A549 (cell line): Measurements from ENCODE around the gene SMCO4. TPM values are rescaled to one million over a fixed set of nuclear protein-coding genes. Genes with fewer than 3 reads are reported as not detected.

Source experiments
- ATAC-seq, 2 experiments: fragments of 200-7000 bp in 1 of 2; fragments of >200 bp in 1 of 2; cut with Nextera tagmentation in 1 of 2; cut with Tn5 transposase in 1 of 2; 3 replicates each; pipeline versions ENCODE4 v1.8.0 to v1.9.1; 2018 to 2020; ENCODE audit warnings: mild to moderate bottlenecking in 1 of 2, moderate library complexity in 1 of 2
- CTCF ChIA-PET: fragments of 300-600 bp; sonication (Branson Sonifier 250); formaldehyde crosslinking; extraction: SDS; loops from one replicate; lab custom pipeline; 2021; ENCODE audit warnings: antibody characterized with exemption, inconsistent platforms; lab: Yijun Ruan, JAX
- POLR2A ChIA-PET: fragments of 350-600 bp; formaldehyde crosslinking; extraction: SDS; loops from one replicate; lab custom pipeline; 2021; ENCODE audit warnings: antibody characterized with exemption, inconsistent platforms; lab: Yijun Ruan, JAX
- DNase-seq, 2 experiments: peaks; one replicate each; pipeline versions ENCODE4 v3.0.0 to v3.0.0-alpha.2; 2011 to 2016; ENCODE audit warnings: low read depth in 1 of 2, low spot score in 1 of 2
- FAIRE-seq: peaks from 2 replicates; lab custom pipeline; 2011; peaks lifted over from hg19 to GRCh38; lab: Jason Lieb, UNC
- H3K27ac ChIP-seq, 2 experiments: fragments of >200 bp; sonication (Bioruptor Twin); formaldehyde crosslinking; 3 replicates each; pipeline ENCODE4 v1.5.1; 2016 to 2017
- H3K4me1 ChIP-seq: fragments of >200 bp; sonication (Bioruptor Twin); formaldehyde crosslinking; 3 replicates; pipeline ENCODE4 v1.6.1; 2016
- H3K4me2 ChIP-seq: fragments of >200 bp; sonication (Bioruptor Twin); formaldehyde crosslinking; 3 replicates; pipeline ENCODE4 v1.6.1; 2016
- H3K4me3 ChIP-seq: fragments of >200 bp; sonication (Bioruptor Twin); formaldehyde crosslinking; 3 replicates; pipeline ENCODE4 v1.5.1; 2016
- H3K9me3 ChIP-seq: fragments of >200 bp; sonication (Bioruptor Twin); formaldehyde crosslinking; 3 replicates; pipeline ENCODE4 v1.6.1; 2016
- BCL3 ChIP-seq: fragments of >200 bp; sonication (Bioruptor Twin); formaldehyde crosslinking; IDR thresholded peaks from 3 replicates; pipeline ENCODE4 v1.6.1; 2016
- CBX2 ChIP-seq: fragments of 200-600 bp; sonication (generic); IDR thresholded peaks from 2 replicates; pipeline ENCODE4 v1.6.1; 2016; ENCODE audit warnings: low read depth, mild to moderate bottlenecking, borderline replicate concordance
- CBX8 ChIP-seq: fragments of 200-600 bp; sonication (generic); IDR thresholded peaks from 2 replicates; pipeline ENCODE4 v1.6.1; 2016
- CEBPB ChIP-seq, 2 experiments: fragments of >200 bp in 1 of 2; sonication (Bioruptor Twin) in 1 of 2; formaldehyde crosslinking in 1 of 2; IDR thresholded peaks; 2 replicates each; pipeline ENCODE4 v1.6.1; 2012 to 2016
- CHD2 ChIP-seq: fragments of 150-350 bp; IDR thresholded peaks from 2 replicates; pipeline ENCODE4 v1.6.1; 2014; ENCODE audit warnings: low read length; ENCODE audit not compliant: partially characterized antibody
- CHD4 ChIP-seq: fragments of 200-600 bp; sonication (generic); IDR thresholded peaks from 2 replicates; pipeline ENCODE4 v1.6.1; 2016; ENCODE audit warnings: antibody characterized with exemption, mild to moderate bottlenecking, borderline replicate concordance
- EHF ChIP-seq: fragments of 250-450 bp; sonication (Bioruptor Pico); IDR thresholded peaks from 2 replicates; pipeline ENCODE4 v1.5.0; 2020; ENCODE audit warnings: mild to moderate bottlenecking
- EHMT2 ChIP-seq: fragments of 200-600 bp; sonication (generic); IDR thresholded peaks from 2 replicates; pipeline ENCODE4 v1.6.1; 2016; ENCODE audit warnings: antibody characterized with exemption, low read depth, mild to moderate bottlenecking, moderate library complexity
- EP300 ChIP-seq, 2 experiments: fragments of >200 bp; sonication (Bioruptor Twin); formaldehyde crosslinking; IDR thresholded peaks; 2 replicates in 1 of 2; 3 replicates in 1 of 2; pipeline ENCODE4 v1.6.1; 2016 to 2017
- FOSB ChIP-seq: fragments of 250-450 bp; sonication (Bioruptor Pico); IDR thresholded peaks from 2 replicates; pipeline ENCODE4 v1.5.0; 2020; ENCODE audit warnings: mild to moderate bottlenecking, moderate library complexity
- GATA3 ChIP-seq: IDR thresholded peaks from 2 replicates; pipeline ENCODE4 v1.6.1; 2012; ENCODE audit warnings: borderline replicate concordance
- HEYL ChIP-seq: fragments of 250-450 bp; sonication (Bioruptor Pico); IDR thresholded peaks from 2 replicates; pipeline ENCODE4 v1.8.0; 2021; ENCODE audit warnings: mild to moderate bottlenecking, moderate library complexity
- HMGXB4 ChIP-seq: fragments of 250-450 bp; sonication (Bioruptor Pico); IDR thresholded peaks from 2 replicates; pipeline ENCODE4 v1.5.0; 2021; ENCODE audit warnings: mild to moderate bottlenecking, moderate library complexity, borderline replicate concordance
- HOXB5 ChIP-seq: fragments of 250-450 bp; sonication (Bioruptor Pico); IDR thresholded peaks from 2 replicates; pipeline ENCODE4 v1.5.0; 2020; ENCODE audit warnings: mild to moderate bottlenecking, moderate library complexity
- JUN ChIP-seq, 2 experiments: fragments of >200 bp; sonication (Bioruptor Twin); formaldehyde crosslinking; IDR thresholded peaks; 2 replicates in 1 of 2; 3 replicates in 1 of 2; pipeline ENCODE4 v1.6.1; 2016 to 2017
- JUNB ChIP-seq: fragments of >200 bp; sonication (Bioruptor Twin); formaldehyde crosslinking; IDR thresholded peaks from 2 replicates; pipeline ENCODE4 v1.6.1; 2016
- KDM5A ChIP-seq: fragments of 200-600 bp; sonication (generic); IDR thresholded peaks from 2 replicates; pipeline ENCODE4 v1.6.1; 2016; ENCODE audit warnings: antibody characterized with exemption, mild to moderate bottlenecking
- NPAS2 ChIP-seq: fragments of 250-450 bp; sonication (Bioruptor Pico); IDR thresholded peaks from 2 replicates; pipeline ENCODE4 v1.8.0; 2022; ENCODE audit warnings: mild to moderate bottlenecking, moderate library complexity, borderline replicate concordance
- NR3C1 ChIP-seq: fragments of >200 bp; sonication (Bioruptor Twin); formaldehyde crosslinking; IDR thresholded peaks from 3 replicates; pipeline ENCODE4 v1.6.1; 2017
- PHF8 ChIP-seq: fragments of 200-600 bp; sonication (generic); IDR thresholded peaks from 2 replicates; pipeline ENCODE4 v1.6.1; 2016; ENCODE audit warnings: low read depth, mild to moderate bottlenecking, antibody characterized with exemption, moderate library complexity, borderline replicate concordance
- POLR2A ChIP-seq: IDR thresholded peaks from 2 replicates; pipeline ENCODE4 v1.6.1; 2012; ENCODE audit warnings: mild to moderate bottlenecking, low read length
- RARB ChIP-seq: fragments of 250-450 bp; sonication (Bioruptor Pico); IDR thresholded peaks from 2 replicates; pipeline ENCODE4 v1.8.0; 2021; ENCODE audit warnings: mild to moderate bottlenecking, moderate library complexity
- RCOR1 ChIP-seq: fragments of 150-350 bp; IDR thresholded peaks from 2 replicates; pipeline ENCODE4 v1.6.1; 2014; ENCODE audit warnings: antibody characterized with exemption, low read length, low read depth
- RFX5 ChIP-seq: fragments of 450-650 bp; IDR thresholded peaks from 2 replicates; pipeline ENCODE4 v1.7.1; 2014; ENCODE audit warnings: antibody characterized with exemption, mild to moderate bottlenecking, moderate library complexity
- RNF2 ChIP-seq: fragments of 200-600 bp; sonication (generic); IDR thresholded peaks from 2 replicates; pipeline ENCODE4 v1.6.1; 2016; ENCODE audit warnings: low read depth, mild to moderate bottlenecking, antibody characterized with exemption, moderate library complexity, borderline replicate concordance
- SREBF2 ChIP-seq: fragments of 450-650 bp; IDR thresholded peaks from 2 replicates; pipeline ENCODE4 v1.6.1; 2014; ENCODE audit warnings: mild to moderate bottlenecking, moderate library complexity
- TFCP2L1 ChIP-seq: fragments of 250-450 bp; sonication (Bioruptor Pico); IDR thresholded peaks from 2 replicates; pipeline ENCODE4 v1.5.0; 2021; ENCODE audit warnings: mild to moderate bottlenecking
- ZFP36 ChIP-seq: fragments of 450-650 bp; IDR thresholded peaks from 2 replicates; pipeline ENCODE4 v1.6.1; 2014; ENCODE audit warnings: borderline replicate concordance; ENCODE audit not compliant: partially characterized antibody
- ZSCAN20 ChIP-seq: fragments of 250-450 bp; sonication (Bioruptor Pico); IDR thresholded peaks from 2 replicates; pipeline ENCODE4 v1.8.0; 2022; ENCODE audit warnings: mild to moderate bottlenecking, moderate library complexity
- WGBS: methylation state at CpG from one replicate; pipeline ENCODE4 v1.1.6; 2017; ENCODE audit errors: missing lambda C conversion rate; 5-methylcytosine and 5-hydroxymethylcytosine counted together
- polyA plus RNA-seq, 4 experiments: library from polyadenylated mRNA; depleted of rRNA in 3 of 4; stranded (reverse); fragments of >200 nt; fragmentation: RNase III in 1 of 4; extraction: RNeasy Plus Mini Kit Qiagen cat#74134 plus additional on column Dnase treatment in 1 of 4; gene quantifications; 2 replicates in 3 of 4; 3 replicates in 1 of 4; pipeline ENCODE4 v1.2.3, GENCODE V29; 2011 to 2017
- TF ChIP-seq, protein P1 (sequence below): fragments of 250-450 bp; sonication (Bioruptor Pico); IDR thresholded peaks from 2 replicates; pipeline ENCODE4 v1.5.0; 2020; ENCODE audit warnings: low read depth, mild to moderate bottlenecking, moderate library complexity
- TF ChIP-seq, protein P2 (sequence below): IDR thresholded peaks from 2 replicates; pipeline ENCODE4 v1.6.1; 2012
- TF ChIP-seq, protein P3 (sequence below): IDR thresholded peaks from 2 replicates; pipeline ENCODE4 v1.6.1; 2012

The SMCO4 gene
- polyA plus RNA-seq, 2 of the 4 experiments (the other 2 are of a cell fraction): 11.9 to 14.8 TPM

DNA sequence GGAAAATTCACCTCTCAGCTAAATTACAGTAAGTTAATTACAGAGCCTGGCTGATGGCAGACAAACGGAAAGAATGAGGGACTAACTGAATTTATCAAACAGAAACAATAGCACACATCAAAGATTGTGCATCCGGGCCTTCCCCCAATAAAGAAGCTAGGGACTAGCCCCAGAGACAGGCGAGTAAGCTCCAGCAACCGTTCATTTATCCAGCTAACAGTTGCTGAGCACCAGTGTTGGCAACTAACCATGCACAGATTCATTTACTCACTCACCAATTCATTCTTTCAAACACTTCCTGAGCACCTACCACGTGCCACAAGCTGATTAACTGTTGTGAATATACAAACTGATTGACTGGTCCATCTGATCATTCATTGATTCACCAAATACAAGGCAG lies 51.2 kb downstream of the SMCO4 start:
- no peaks in the 10 kb centered on the region for H3K9me3 ChIP-seq
- no peak overlapping the region for H3K4me3 ChIP-seq
- CTCF ChIA-PET: interaction anchor here (1.0 kb wide), 1 partner anchor 8 kb away, joined by 3 read pairs; no protein-coding TSS in a partner anchor
- DNase-seq: no peak
- no peak for FAIRE-seq
- H3K4me1 ChIP-seq: no peaks in the 10 kb centered on the region
- no peak overlapping the region for H3K27ac ChIP-seq
- no peak for ATAC-seq
- no peak overlapping the region for H3K4me2 ChIP-seq
- POLR2A ChIA-PET: no interaction called here
- WGBS: 75% methylated on average over 5 of the region's 5 CpGs
- TF ChIP-seq CHD2 (no peak), GATA3 (no peak), EHMT2 (no peak), EHF (no peak), RCOR1 (no peak), TFCP2L1 (no peak), JUN (IDR thresholded peaks at IDR 0.05) (no peak), PHF8 (no peak), BCL3 (no peak), CEBPB (IDR thresholded peaks at IDR 0.05) (no peak), JUNB (no peak), RNF2 (no peak), POLR2A (no peak), FOSB (no peak), NR3C1 (no peak), HMGXB4 (CRISPR knock-in tag) (no peak), HEYL (CRISPR knock-in tag) (no peak), CBX8 (no peak)
- TF ChIP-seq, protein P1, sequence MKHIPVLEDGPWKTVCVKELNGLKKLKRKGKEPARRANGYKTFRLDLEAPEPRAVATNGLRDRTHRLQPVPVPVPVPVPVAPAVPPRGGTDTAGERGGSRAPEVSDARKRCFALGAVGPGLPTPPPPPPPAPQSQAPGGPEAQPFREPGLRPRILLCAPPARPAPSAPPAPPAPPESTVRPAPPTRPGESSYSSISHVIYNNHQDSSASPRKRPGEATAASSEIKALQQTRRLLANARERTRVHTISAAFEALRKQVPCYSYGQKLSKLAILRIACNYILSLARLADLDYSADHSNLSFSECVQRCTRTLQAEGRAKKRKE: no peak
- TF ChIP-seq, protein P2, sequence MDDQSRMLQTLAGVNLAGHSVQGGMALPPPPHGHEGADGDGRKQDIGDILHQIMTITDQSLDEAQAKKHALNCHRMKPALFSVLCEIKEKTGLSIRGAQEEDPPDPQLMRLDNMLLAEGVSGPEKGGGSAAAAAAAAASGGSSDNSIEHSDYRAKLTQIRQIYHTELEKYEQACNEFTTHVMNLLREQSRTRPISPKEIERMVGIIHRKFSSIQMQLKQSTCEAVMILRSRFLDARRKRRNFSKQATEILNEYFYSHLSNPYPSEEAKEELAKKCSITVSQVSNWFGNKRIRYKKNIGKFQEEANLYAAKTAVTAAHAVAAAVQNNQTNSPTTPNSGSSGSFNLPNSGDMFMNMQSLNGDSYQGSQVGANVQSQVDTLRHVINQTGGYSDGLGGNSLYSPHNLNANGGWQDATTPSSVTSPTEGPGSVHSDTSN: no peak
- TF ChIP-seq, all 56 proteins: peak for 0

- FAIRE-seq (no peak), ATAC-seq (no peak)
- CTCF ChIA-PET: interaction anchor here (1.0 kb wide), 1 partner anchor 10 kb away, joined by 3 read pairs; no protein-coding TSS in a partner anchor
Measured at GRCh38 chr11:93490996-93491618, 52.1 kb downstream of the SMCO4 start.

More at GRCh38 chr11:93490996-93491618, 52.1 kb downstream of the SMCO4 start:
- TF ChIP-seq ZSCAN20 (CRISPR knock-in tag) (no peak), CHD4 (no peak), CBX2 (no peak), NPAS2 (no peak), ZFP36 (no peak), HEYL (CRISPR knock-in tag) (no peak), KDM5A (no peak), EP300 (IDR thresholded peaks at IDR 0.05) (no peak), HOXB5 (CRISPR knock-in tag) (no peak), RARB (no peak), PHF8 (no peak), RCOR1 (no peak), FOSB (no peak), SREBF2 (no peak), RFX5 (no peak)
- TF ChIP-seq, protein P2: no peak
- TF ChIP-seq, protein P3, sequence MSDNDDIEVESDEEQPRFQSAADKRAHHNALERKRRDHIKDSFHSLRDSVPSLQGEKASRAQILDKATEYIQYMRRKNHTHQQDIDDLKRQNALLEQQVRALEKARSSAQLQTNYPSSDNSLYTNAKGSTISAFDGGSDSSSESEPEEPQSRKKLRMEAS: no peak
- no peak overlapping the region for H3K4me3 ChIP-seq
- no peaks in the 10 kb centered on the region for H3K9me3 ChIP-seq
- no peaks in the 10 kb centered on the region for H3K4me1 ChIP-seq
- WGBS: 82% methylated on average over 5 of the region's 5 CpGs
- no peak overlapping the region for H3K27ac ChIP-seq
- no peak for DNase-seq
- POLR2A ChIA-PET: no interaction called here
- no peak overlapping the region for H3K4me2 ChIP-seq
